HG03460 (cell line): ENCODE data around the gene SF3B4.
"Not testable (repeated sequence)": the region's sequence is repeated elsewhere in the genome, so short reads cannot be mapped to it uniquely, and the experiment has no call there.

ENCODE experiments used
- ATAC-seq: cut with Tn5 transposase; IDR thresholded peaks from one replicate; pipeline ENCODE4 v1.9.1; 2021; ENCODE audit not compliant: unreplicated experiment

The SF3B4 gene

DNA sequence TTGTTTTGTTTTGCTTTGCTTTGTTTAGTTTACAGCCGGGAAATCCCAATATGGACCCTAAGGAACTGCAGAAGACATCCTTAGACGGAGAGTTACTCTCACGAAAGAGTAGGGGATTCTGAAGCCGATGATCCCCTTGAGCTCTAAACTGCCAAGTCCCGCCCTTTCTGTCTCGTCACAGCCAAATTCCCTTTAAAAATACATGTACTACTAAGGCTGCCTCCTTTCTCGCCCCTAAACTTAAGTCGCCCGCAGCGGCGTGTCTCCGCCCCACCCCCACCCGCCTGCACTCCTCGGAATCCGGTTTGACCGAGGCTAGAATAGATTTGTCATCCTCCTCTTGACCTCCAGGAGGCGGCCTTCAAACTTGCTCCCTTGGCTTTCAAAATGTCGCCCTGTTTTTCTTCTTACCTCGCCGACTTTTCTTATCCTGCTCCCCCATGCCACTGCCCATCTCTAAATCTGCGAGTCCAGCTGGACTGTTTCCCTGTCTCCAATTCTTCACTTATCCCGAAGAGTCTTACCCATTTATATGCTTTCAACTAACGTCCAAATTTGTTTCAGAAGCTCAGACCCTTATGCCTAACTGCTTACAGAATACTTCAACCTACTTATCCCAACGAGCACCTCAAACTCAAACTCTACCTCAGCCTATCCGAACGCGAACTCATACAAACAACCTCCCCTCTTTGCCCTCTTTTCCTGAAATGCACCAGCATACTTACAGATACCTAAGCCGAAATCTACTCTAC is 39.2 kb downstream of the SF3B4 start:
- peak; percentile 27 for ATAC-seq

GRCh38 chr1:149887456-149888246 is 40.0 kb downstream of the SF3B4 start:
- ATAC-seq = peak; percentile 42

- not testable (repeated sequence) for ATAC-seq
Measured at GRCh38 chr1:149887196-149887455, 40.5 kb downstream of the SF3B4 start.

DNA sequence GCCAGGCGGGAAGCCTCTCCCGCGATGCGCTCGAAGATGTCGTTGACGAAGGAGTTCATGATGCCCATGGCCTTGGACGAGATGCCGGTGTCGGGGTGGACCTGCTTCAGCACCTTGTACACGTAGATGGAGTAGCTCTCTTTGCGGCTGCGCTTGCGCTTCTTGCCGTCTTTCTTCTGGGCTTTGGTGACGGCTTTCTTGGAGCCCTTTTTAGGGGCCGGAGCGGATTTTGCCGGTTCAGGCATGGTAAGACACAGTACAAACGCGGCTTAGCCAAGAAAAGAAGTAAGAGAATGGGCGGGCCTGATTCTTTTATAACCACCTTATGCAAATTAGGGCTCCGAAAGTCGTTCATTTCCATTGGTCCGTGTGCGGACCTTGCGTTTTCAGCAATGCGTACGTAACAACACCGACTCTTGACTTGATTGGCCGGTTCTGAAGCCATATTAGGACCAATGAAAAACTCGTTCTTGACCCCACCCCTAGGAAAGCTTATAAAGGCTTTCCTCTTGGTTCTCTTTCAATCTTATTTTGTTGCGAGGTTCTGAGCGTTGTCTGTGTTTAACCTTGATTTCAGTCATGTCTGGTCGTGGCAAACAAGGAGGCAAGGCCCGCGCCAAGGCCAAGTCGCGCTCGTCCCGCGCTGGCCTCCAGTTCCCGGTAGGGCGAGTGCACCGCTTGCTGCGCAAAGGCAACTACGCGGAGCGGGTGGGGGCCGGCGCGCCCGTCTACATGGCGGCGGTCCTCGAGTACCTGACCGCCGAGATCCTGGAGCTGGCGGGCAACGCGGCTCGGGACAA is 41.0 kb downstream of the SF3B4 start:
- ATAC-seq = peak; percentile 55

DNA sequence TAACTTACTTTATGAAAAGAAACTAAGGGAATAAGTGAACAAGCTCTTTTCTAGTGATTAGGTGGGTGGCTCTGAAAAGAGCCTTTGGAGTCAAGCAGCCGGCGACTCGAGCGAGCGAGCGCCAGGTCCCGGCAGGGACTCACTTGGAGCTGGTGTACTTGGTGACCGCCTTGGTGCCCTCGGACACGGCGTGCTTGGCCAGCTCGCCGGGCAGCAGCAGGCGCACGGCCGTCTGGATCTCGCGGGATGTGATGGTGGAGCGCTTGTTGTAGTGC is 41.5 kb downstream of the SF3B4 start:
- not testable (repeated sequence) for ATAC-seq

- peak; percentile 21 for ATAC-seq
Measured at GRCh38 chr1:149885339-149886120, 42.1 kb downstream of the SF3B4 start.

DNA sequence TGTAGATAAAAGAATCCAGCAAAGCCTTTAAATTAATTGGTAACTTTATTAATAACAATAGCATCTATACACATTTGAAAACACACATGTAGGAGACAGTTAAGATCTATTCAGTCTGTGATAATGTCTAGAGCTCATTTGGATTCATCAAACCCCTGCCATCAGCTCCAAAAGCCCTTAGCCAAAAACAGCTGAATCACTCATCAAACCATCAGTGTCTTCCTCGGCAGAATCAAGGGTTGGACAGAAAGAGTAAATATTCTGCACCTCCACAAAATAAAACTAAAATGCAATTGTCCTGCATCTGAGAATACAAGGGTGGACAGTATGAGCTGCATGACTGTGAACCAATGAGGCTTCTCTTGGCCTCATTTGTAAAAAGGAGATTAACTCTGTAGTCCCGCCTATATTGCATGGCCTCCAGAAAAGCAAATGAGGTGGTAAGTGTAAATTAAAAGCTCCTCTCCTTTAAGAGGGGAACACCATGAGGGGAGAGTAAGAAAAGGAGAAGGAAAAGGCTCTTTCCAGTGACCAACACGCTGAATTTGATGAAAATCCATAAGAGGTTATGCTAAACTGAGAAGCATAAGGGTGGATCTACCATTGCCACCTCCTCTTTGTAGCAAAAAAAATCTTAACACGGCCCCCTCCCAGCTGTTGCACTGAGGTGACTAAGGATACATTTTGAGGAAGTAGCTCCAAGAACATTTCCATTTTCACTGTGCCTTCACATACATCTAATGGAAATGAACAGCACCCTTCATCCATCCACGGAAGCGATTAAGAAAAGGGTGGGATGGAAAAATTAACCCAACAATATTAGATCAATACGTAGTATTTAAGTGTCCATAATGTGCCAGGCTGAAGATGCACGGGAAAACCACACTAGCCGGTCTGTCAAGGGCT is 42.9 kb downstream of the SF3B4 start:
- no peak for ATAC-seq

- ATAC-seq = no peak
Measured at GRCh38 chr1:149883598-149884247, 43.9 kb downstream of the SF3B4 start.

GRCh38 chr1:149881876-149882275 is 45.7 kb downstream of the SF3B4 start:
- no peak for ATAC-seq

GRCh38 chr1:149879556-149879955 is 48.0 kb downstream of the SF3B4 start:
- no peak for ATAC-seq

DNA sequence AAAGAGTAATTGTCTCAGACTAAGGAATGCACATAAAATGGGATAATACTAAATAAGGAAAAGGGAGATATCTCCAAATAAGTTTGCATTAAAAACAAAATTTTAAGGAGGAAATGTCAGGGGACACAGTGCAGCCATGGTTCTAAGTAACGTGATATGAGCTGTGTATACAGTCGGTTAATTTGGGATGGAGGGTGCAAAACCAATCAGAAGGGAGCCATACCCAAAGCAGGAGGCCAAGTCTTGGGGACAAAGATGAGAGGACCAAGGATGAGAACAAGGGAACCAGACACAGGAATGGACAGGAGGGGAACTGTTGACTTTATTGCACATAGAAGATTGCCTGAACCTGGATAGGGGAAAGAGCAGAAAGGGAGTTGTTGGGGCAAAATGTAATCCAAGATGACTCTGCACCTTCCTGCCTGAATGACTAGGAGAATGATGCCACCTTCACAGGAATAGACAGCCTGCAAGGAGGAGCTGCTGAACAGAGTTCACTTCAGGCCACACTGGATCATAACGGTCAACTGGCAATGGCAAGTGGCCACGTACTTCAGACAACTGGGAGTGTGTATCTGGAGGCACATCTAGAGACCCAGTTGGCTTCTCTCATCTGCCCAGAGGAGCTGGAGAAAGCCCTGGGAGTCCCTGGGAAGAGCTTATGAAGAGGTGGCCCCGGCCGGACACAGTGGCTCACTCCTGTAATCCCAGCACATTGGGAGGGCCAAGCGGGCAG is 50.2 kb downstream of the SF3B4 start:
- ATAC-seq = no peak
